Liver (tissue), 9 donors: ENCODE results near the gene ITLN2. TPM values are rescaled to one million over a fixed set of nuclear protein-coding genes. Genes with fewer than 3 reads are reported as not detected.

Experiments used
- DNase-seq: peaks from one replicate; pipeline ENCODE4 v3.0.0-alpha.2; 2017; ENCODE audit warnings: low spot score
- H3K27ac ChIP-seq, 2 donors: one replicate each; pipeline ENCODE4 v1.7.0; 2013; ENCODE audit warnings: inconsistent platforms in 2 of 2, low read length in 2 of 2, control low read depth in 1 of 2, low read depth in 1 of 2, mild to moderate bottlenecking in 1 of 2
- H3K27me3 ChIP-seq, 4 donors: one replicate each; pipeline versions ENCODE4 v1.6.1 to v1.7.0; 2013; ENCODE audit warnings: low read length in 3 of 4, inconsistent platforms in 1 of 4, mild to moderate bottlenecking in 1 of 4, moderate library complexity in 1 of 4; ENCODE audit not compliant: control insufficient read depth in 4 of 4, insufficient read depth in 4 of 4
- H3K36me3 ChIP-seq, 4 donors: one replicate each; pipeline versions ENCODE4 v1.6.1 to v1.7.0; 2013; ENCODE audit warnings: low read length in 3 of 4, mild to moderate bottlenecking in 3 of 4, low read depth in 1 of 4, moderate library complexity in 1 of 4; ENCODE audit not compliant: control insufficient read depth in 4 of 4, insufficient read depth in 3 of 4
- H3K4me1 ChIP-seq, 4 donors: one replicate each; pipeline versions ENCODE4 v1.6.1 to v1.7.0; 2013; ENCODE audit warnings: low read length in 3 of 4, mild to moderate bottlenecking in 3 of 4, moderate library complexity in 1 of 4; ENCODE audit not compliant: control insufficient read depth in 4 of 4, insufficient read depth in 4 of 4
- H3K4me3 ChIP-seq, 3 donors: one replicate each; pipeline versions ENCODE4 v1.6.1 to v1.7.0; 2013; ENCODE audit warnings: low read length in 3 of 3, control low read depth in 1 of 3, low read depth in 1 of 3, mild to moderate bottlenecking in 1 of 3
- H3K9ac ChIP-seq, 2 donors: one replicate each; pipeline ENCODE4 v1.7.0; 2013; ENCODE audit warnings: low read length in 2 of 2, mild to moderate bottlenecking in 2 of 2, moderate library complexity in 2 of 2, control low read depth in 1 of 2, low read depth in 1 of 2
- H3K9me3 ChIP-seq, 4 donors: one replicate each; pipeline versions ENCODE4 v1.6.1 to v1.7.0; 2013; ENCODE audit warnings: low read length in 3 of 4; ENCODE audit not compliant: control insufficient read depth in 4 of 4
- CTCF ChIP-seq: fragments of 150-350 bp; IDR thresholded peaks from 2 replicates; pipeline ENCODE4 v1.5.1; 2017; ENCODE audit warnings: improper control_type of control experiment, low read depth, low read length; ENCODE audit not compliant: missing input control
- EGR1 ChIP-seq, 2 donors: IDR thresholded peaks; 2 replicates each; pipeline ENCODE4 v1.6.1; 2016 to 2018; ENCODE audit warnings: antibody characterized with exemption in 2 of 2, low read depth in 2 of 2
- FOXA1 ChIP-seq: IDR thresholded peaks from 2 replicates; pipeline ENCODE4 v1.6.1; 2016; ENCODE audit warnings: antibody characterized with exemption
- FOXA2 ChIP-seq: IDR thresholded peaks from 2 replicates; pipeline ENCODE4 v1.6.1; 2016; ENCODE audit warnings: antibody characterized with exemption
- GABPA ChIP-seq, 2 donors: IDR thresholded peaks in 1 of 2; conservative IDR thresholded peaks in 1 of 2; 2 replicates each; pipeline ENCODE4 v1.6.1; 2016; ENCODE audit warnings: antibody characterized with exemption in 2 of 2, mild to moderate bottlenecking in 1 of 2, moderate library complexity in 1 of 2
- HNF4A ChIP-seq, 2 donors: conservative IDR thresholded peaks; 2 replicates each; pipeline ENCODE4 v1.6.1; 2016; ENCODE audit warnings: antibody characterized with exemption in 2 of 2, mild to moderate bottlenecking in 2 of 2
- HNF4G ChIP-seq: IDR thresholded peaks from 2 replicates; pipeline ENCODE4 v1.6.1; 2016; ENCODE audit warnings: antibody characterized with exemption
- JUND ChIP-seq, 2 donors: IDR thresholded peaks; 2 replicates each; pipeline ENCODE4 v1.6.1; 2016; ENCODE audit warnings: antibody characterized with exemption in 2 of 2
- MAX ChIP-seq: IDR thresholded peaks from 2 replicates; pipeline ENCODE4 v1.6.1; 2016; ENCODE audit warnings: antibody characterized with exemption
- RAD21 ChIP-seq, 2 donors: IDR thresholded peaks; 2 replicates each; pipeline ENCODE4 v1.6.1; 2016; ENCODE audit warnings: antibody characterized with exemption in 2 of 2, mild to moderate bottlenecking in 2 of 2
- SP1 ChIP-seq: IDR thresholded peaks from 2 replicates; pipeline ENCODE4 v1.6.1; 2018; ENCODE audit warnings: antibody characterized with exemption, mild to moderate bottlenecking
- TAF1 ChIP-seq: conservative IDR thresholded peaks from 2 replicates; pipeline ENCODE4 v1.6.1; 2016; ENCODE audit warnings: antibody characterized with exemption, mild to moderate bottlenecking
- YY1 ChIP-seq: IDR thresholded peaks from 2 replicates; pipeline ENCODE4 v1.6.1; 2016; ENCODE audit warnings: antibody characterized with exemption, mild to moderate bottlenecking
- ZBTB33 ChIP-seq: IDR thresholded peaks from 2 replicates; pipeline ENCODE4 v1.6.1; 2016; ENCODE audit warnings: antibody characterized with exemption
- WGBS: extraction: QIAGEN DNeasy Blood & Tissue Kit; methylation state at CpG from one replicate; pipeline ENCODE4 v1.1.7; 2013; 5-methylcytosine and 5-hydroxymethylcytosine counted together
- polyA plus RNA-seq, 2 donors: library from polyadenylated mRNA; stranded (reverse) in 1 of 2; unstranded in 1 of 2; fragments of 200-250 nt in 1 of 2; fragments of >200 nt in 1 of 2; fragmentation: Nextera tagmentation in 1 of 2; extraction: Ambion mirVana in 1 of 2; gene quantifications; one replicate each; pipeline versions ENCODE4 v1.2.1 to v1.2.3, GENCODE V29; 2013 to 2015
- total RNA-seq, 2 donors: library from RNA; depleted of rRNA; stranded (reverse); fragments of >200 nt; gene quantifications; one replicate each; pipeline ENCODE4 v1.2.3, GENCODE V29; 2014
- TF ChIP-seq, protein P1 (sequence below): IDR thresholded peaks from 2 replicates; pipeline ENCODE4 v1.6.1; 2016; ENCODE audit warnings: antibody characterized with exemption
- donor health status: healthy.
- donor health status: healthy.
- donor health status: healthy.
- donor health status: healthy.
- donor health status: healthy.

Gene ITLN2
- total and polyA plus RNA-seq, 4 donors, result 0.12 to 0.50 TPM; not detected in 2

DNA sequence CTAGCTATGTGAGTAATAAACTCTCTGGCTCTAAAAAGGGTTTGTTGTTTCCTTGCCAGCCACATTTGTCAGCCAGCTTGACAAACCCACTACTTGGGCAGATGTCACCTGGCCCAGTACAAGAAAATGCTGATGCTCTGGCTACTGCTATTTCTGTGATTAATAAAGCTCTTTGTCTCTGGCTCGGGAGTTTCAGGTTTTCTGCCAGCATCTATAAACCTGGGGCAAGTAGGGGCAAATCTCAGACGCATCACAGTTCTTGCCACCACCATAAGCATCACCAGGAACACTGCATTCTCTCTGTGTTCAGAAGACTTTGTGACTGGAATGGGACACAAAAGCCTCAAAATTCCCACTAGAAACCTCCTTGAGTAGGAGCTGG is 2.5 kb downstream of the ITLN2 start:
- H3K27ac ChIP-seq, result no peak overlapping the region
- TF ChIP-seq MAX, result no peak
- TF ChIP-seq ZBTB33, result no peak
- TF ChIP-seq SP1, result no peak
- TF ChIP-seq TAF1, result no peak
- TF ChIP-seq EGR1 (IDR thresholded peaks at IDR 0.05; ENCODE audit: low read depth in 2 of 2), result no peak
- no peak for TF ChIP-seq HNF4A (conservative IDR thresholded peaks at IDR 0.05)
- no peak for TF ChIP-seq YY1
- no peak for TF ChIP-seq HNF4G
- no peaks in the 10 kb centered on the region for H3K27me3 ChIP-seq
- H3K36me3 ChIP-seq, result no peaks in the 10 kb centered on the region
- no peaks in the 10 kb centered on the region for H3K9me3 ChIP-seq
- H3K4me1 ChIP-seq, result no peaks in the 10 kb centered on the region
- DNase-seq, result no peak
- no peak overlapping the region for H3K9ac ChIP-seq
- H3K4me3 ChIP-seq, result no peak overlapping the region
- 89% methylated on average over 2 of the region's 2 CpGs for WGBS

DNA sequence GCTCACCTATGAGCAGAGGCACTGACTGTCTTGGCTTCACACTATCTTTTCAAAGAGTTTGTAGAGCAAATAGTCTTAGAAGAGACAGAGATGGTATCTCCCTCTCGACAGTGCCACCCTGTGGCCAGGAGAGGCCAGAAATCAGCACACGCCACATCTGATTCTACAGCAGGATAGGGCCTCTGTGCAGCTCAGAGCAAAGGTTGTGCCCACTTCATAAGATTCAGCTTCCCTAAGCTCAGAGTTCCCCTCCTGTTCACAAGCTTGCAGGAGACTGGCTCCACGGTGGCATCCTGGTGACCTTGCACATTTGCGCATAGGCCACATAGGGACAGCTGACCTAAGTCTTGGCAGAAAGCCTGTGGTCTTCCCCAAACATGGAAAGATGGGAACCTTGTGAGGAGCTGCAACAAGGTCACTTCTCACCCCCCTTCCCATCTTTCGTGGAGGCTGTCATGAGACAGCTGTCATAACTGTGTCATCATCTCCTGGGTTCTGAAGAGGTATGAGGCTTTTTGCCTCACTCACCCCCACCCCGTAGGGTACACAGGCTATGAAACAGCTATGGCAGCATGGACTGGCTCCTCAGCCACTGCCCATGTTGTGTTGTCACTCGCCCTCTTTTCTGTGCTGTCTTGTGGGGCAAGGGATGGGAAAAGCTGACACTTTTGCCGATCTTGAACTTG is 3.0 kb downstream of the ITLN2 start:
- Histone ChIP-seq H3K9me3 (no peaks in the 10 kb centered on the region), H3K9ac (no peak overlapping the region), H3K4me3 (no peak overlapping the region), H3K36me3 (no peaks in the 10 kb centered on the region), H3K27ac (no peak overlapping the region), H3K4me1 (no peaks in the 10 kb centered on the region), H3K27me3 (no peaks in the 10 kb centered on the region)
- no peak for TF ChIP-seq GABPA (IDR thresholded peaks at IDR 0.05 in 1 of 2, conservative IDR thresholded peaks at IDR 0.05 in 1 of 2)
- no peak for TF ChIP-seq HNF4G
- peak; percentile 73 for TF ChIP-seq CTCF
- TF ChIP-seq, protein P1, sequence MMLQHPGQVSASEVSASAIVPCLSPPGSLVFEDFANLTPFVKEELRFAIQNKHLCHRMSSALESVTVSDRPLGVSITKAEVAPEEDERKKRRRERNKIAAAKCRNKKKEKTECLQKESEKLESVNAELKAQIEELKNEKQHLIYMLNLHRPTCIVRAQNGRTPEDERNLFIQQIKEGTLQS, result no peak
- no peak for TF ChIP-seq TAF1
- peak; percentile 82 to 90 for TF ChIP-seq RAD21 (IDR thresholded peaks at IDR 0.05)
- TF ChIP-seq YY1, result no peak
- DNase-seq, result peak; percentile 84
- WGBS, result 50% methylated on average over 8 of the region's 8 CpGs

DNA sequence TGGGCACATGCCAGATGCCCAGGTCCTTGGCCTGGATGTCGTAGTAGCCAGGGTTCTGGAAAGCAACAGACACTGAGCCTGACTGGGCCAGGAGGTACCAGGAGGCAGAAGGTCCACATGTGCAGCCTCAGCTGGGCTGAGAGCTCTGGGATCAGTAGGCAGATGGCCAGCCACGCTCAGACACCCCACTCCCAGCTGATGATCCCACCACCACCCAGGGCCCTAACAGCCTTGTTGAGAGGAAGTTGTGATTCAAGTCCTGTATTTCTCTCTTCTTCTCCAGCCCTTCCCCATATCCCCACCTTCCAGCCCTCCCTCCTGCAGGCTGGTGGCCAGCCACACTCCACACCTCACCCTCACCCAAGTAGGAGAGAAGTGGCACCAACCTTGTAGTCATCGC is 4.0 kb downstream of the ITLN2 start:
- no peak for DNase-seq
- Histone ChIP-seq H3K9me3 (no peaks in the 10 kb centered on the region), H3K4me1 (no peaks in the 10 kb centered on the region), H3K27me3 (no peaks in the 10 kb centered on the region), H3K4me3 (no peak overlapping the region), H3K36me3 (no peaks in the 10 kb centered on the region), H3K9ac (no peak overlapping the region), H3K27ac (no peak overlapping the region)
- WGBS, result 93% methylated on average over 3 of the region's 3 CpGs
- TF ChIP-seq MAX, result no peak
- no peak for TF ChIP-seq ZBTB33
- no peak for TF ChIP-seq SP1
- TF ChIP-seq HNF4G, result no peak
- no peak for TF ChIP-seq YY1
- no peak for TF ChIP-seq FOXA1
- no peak for TF ChIP-seq RAD21 (IDR thresholded peaks at IDR 0.05)
- TF ChIP-seq GABPA (IDR thresholded peaks at IDR 0.05 in 1 of 2, conservative IDR thresholded peaks at IDR 0.05 in 1 of 2), result no peak
- TF ChIP-seq, protein P1, result no peak
- TF ChIP-seq CTCF, result no peak
- TF ChIP-seq FOXA2, result no peak
- no peak for TF ChIP-seq EGR1 (IDR thresholded peaks at IDR 0.05; ENCODE audit: low read depth in 2 of 2)
- no peak for TF ChIP-seq JUND (IDR thresholded peaks at IDR 0.05)
- no peak for TF ChIP-seq HNF4A (conservative IDR thresholded peaks at IDR 0.05)
